Left colon (tissue), 2 donors: ENCODE results near the gene OIP5. TPM values are rescaled to one million over a fixed set of nuclear protein-coding genes. Genes with fewer than 3 reads are reported as not detected.
"Not testable (repeated sequence)": the region's sequence is repeated elsewhere in the genome, so short reads cannot be mapped to it uniquely, and the experiment has no call there.

ENCODE experiments used
- ATAC-seq: fragments of 200-7000 bp; cut with Tn5 transposase; one replicate; pipeline ENCODE4 v1.9.1; 2020; ENCODE audit warnings: mild to moderate bottlenecking, moderate library complexity
- DNase-seq, 2 donors: peaks; one replicate each; pipeline ENCODE4 v3.0.0-alpha.2; 2020
- intact Hi-C, 2 donors: fragments of 100-400 bp; cut with DNase I in 1 of 2; cut with micrococcal nuclease in 1 of 2; formaldehyde crosslinking; loops; one replicate each; pipeline versions ENCODE4 v1.11.2 to v1.14.0; 2022; cut with DNase I, micrococcal nuclease
- total RNA-seq, 2 donors: library from RNA; stranded (reverse); fragmentation: NEBNext Ultra II Directional; extraction: Animal tissue kit (Norgen Biotek cat#: 25700); gene quantifications; one replicate each; pipeline ENCODE4 v1.2.1, GENCODE V29; 2021
- donor health status: DM: no; HTN: no; CAD: no.
- donor health status: DM: yes; HTN: yes; CAD: no.

OIP5 gene
- total RNA-seq, 2 donors from 2014 or later = 1.5 to 4.5 TPM

GRCh38 chr15:41309226-41309905 is 23.0 kb downstream of the OIP5 start:
- DNase-seq = no peak
- ATAC-seq = no peak
- intact Hi-C loops = no loop called here

- no peak for DNase-seq
- intact Hi-C loops = no loop called here
- ATAC-seq = peak; percentile 64
Observed at GRCh38 chr15:41307679-41308078, 24.7 kb downstream of the OIP5 start.

GRCh38 chr15:41304149-41304770 is 28.1 kb downstream of the OIP5 start:
- intact Hi-C loops = no loop called here
- DNase-seq (no peak), ATAC-seq (no peak)

- intact Hi-C loops = no loop called here
- ATAC-seq (no peak), DNase-seq (no peak)
Observed at GRCh38 chr15:41301587-41301986, 30.8 kb downstream of the OIP5 start.

- DNase-seq, intact Hi-C loops: not testable (repeated sequence)
Observed at GRCh38 chr15:41301139-41301538, 31.3 kb downstream of the OIP5 start.

GRCh38 chr15:41292521-41292920 is 39.9 kb downstream of the OIP5 start:
- DNase-seq (no peak), ATAC-seq (no peak)
- intact Hi-C loops = no loop called here

More at GRCh38 chr15:41301139-41301538, 31.3 kb downstream of the OIP5 start:
- ATAC-seq = not testable (repeated sequence)

GRCh38 chr15:41291065-41291631 is 41.2 kb downstream of the OIP5 start:
- intact Hi-C loops = no loop called here
- peak; percentile 25 for ATAC-seq
- DNase-seq = no peak

- DNase-seq (no peak), ATAC-seq (no peak)
- intact Hi-C loops = no loop called here
Observed at GRCh38 chr15:41289953-41290352, 42.4 kb downstream of the OIP5 start.

GRCh38 chr15:41288464-41288863 is 43.9 kb downstream of the OIP5 start:
- ATAC-seq = no peak
- no peak for DNase-seq
- intact Hi-C loops = no loop called here

GRCh38 chr15:41286665-41287333 is 45.6 kb downstream of the OIP5 start:
- DNase-seq (no peak), ATAC-seq (no peak)
- intact Hi-C loops = no loop called here

GRCh38 chr15:41285285-41285684 is 47.1 kb downstream of the OIP5 start:
- DNase-seq (no peak), ATAC-seq (no peak)
- intact Hi-C loops = no loop called here

GRCh38 chr15:41284427-41285177 is 47.8 kb downstream of the OIP5 start:
- ATAC-seq (peak; percentile 33), DNase-seq (peak in 1 of 2 donors; percentile 37)
- intact Hi-C loops = no loop called here

GRCh38 chr15:41283653-41284426 is 48.6 kb downstream of the OIP5 start:
- intact Hi-C loops = no loop called here
- peak; percentile 98 for DNase-seq
- ATAC-seq = peak; percentile 95

GRCh38 chr15:41282980-41283652 is 49.3 kb downstream of the OIP5 start:
- DNase-seq, intact Hi-C loops: not testable (repeated sequence)
- ATAC-seq = peak; percentile 9

GRCh38 chr15:41282436-41282835 is 50.0 kb downstream of the OIP5 start:
- DNase-seq, ATAC-seq, intact Hi-C loops: not testable (repeated sequence)

GRCh38 chr15:41281236-41281635 is 51.2 kb downstream of the OIP5 start:
- no peak for ATAC-seq
- intact Hi-C loops = no loop called here
- DNase-seq = no peak

- no peak for ATAC-seq
- DNase-seq = no peak
- intact Hi-C loops = no loop called here
Observed at GRCh38 chr15:41279535-41280283, 52.7 kb downstream of the OIP5 start.
